Stimulated activated CD8-positive, alpha-beta memory T cell treated with anti-CD3 and anti-CD28 coated beads, Interleukin-7, amount 100 ng/mL, for 4 hours (primary cell): ENCODE results near the gene BAZ2A.
A peak's percentile ranks its signal among the peaks of the same experiment; 100 is the strongest.

Experiments
- DNase-seq, 2 donors: peaks; one replicate each; pipeline ENCODE4 v3.0.0-alpha.2; 2020; ENCODE audit warnings: low read depth in 2 of 2

BAZ2A gene

GRCh38 chr12:56635806-56636674 is 5.9 kb upstream of the BAZ2A start:
- DNase-seq, result peak; percentile 78 to 79

DNA sequence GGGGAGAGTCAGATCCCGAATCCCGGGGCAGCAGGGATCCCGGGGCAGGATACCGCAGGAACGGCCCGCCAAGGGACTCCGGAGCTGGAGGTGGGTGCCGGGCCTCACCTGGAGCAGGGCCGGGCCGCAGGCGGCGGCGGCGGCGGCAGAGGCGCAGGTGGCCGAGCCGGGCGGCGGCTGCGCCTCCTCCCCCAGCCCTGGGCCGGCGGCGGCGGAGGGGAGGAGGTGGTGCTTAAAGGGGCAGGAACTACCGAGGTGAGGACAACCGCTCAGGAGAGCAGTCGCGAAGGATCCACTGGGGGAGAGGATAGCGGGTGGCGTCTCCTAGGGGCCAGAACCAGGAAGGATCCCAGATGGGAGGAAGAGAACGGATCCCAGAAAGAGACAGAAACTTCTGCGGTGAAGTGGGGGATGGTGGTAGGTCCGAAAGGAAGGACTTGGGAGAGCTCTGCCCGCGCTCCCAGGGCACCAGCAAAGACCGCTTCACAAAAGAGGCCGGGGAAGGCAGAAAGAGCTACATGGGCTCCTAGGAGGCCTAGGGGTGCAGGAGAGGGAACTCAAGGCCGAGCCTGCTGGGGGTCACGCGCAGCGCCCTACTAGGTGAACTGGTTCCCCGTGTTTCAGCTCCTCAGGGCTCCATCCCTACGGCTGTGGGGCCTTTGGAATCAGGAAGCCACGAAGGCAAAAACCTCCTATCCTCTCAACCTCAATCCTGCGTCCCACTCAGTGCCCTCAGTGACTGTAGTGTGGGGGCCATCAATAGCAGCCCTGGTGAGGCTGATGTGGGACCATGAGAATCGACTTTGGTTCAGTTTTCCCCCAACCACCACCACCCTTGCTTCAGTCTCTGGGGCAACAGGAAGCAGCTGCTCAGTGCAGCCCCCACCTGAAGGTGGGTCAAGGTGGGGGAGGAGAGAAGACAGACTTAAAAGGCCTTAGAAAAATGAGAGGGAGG is 5.0 kb upstream of the BAZ2A start:
- peak in 1 of 2 donors; percentile 58 for DNase-seq

DNA sequence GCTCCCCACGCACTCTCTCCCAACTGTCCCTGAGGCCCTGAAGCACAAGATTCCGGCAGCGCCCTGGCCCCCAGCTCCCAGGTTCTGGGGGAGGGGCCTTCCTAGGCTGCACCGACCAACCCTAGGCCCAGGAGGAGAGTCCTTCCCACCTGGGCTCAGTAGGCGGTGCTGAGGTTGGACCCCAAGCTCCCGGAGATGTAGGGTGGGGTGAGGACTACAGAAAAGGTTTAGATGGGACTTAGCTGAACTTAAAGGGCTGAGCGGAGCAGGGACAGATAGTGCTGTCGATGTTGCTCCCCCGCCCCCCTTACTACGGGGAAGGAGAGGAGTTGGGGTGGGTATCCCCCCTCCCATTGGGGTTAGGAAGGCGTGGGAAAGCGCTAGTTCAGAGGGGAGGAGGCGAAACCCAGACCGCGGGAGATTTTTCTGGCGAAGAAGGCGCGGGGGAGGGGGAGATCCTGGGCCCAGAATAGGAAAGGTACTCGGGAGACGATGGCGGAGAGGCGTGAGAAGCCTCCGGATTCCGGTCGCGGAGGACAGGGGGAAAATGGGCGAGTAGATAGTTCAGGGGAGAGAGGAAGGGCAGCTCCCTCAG is 4.2 kb upstream of the BAZ2A start:
- DNase-seq, result peak in 1 of 2 donors; percentile 24

GRCh38 chr12:56633468-56634241 is 3.5 kb upstream of the BAZ2A start:
- no peak for DNase-seq

DNA sequence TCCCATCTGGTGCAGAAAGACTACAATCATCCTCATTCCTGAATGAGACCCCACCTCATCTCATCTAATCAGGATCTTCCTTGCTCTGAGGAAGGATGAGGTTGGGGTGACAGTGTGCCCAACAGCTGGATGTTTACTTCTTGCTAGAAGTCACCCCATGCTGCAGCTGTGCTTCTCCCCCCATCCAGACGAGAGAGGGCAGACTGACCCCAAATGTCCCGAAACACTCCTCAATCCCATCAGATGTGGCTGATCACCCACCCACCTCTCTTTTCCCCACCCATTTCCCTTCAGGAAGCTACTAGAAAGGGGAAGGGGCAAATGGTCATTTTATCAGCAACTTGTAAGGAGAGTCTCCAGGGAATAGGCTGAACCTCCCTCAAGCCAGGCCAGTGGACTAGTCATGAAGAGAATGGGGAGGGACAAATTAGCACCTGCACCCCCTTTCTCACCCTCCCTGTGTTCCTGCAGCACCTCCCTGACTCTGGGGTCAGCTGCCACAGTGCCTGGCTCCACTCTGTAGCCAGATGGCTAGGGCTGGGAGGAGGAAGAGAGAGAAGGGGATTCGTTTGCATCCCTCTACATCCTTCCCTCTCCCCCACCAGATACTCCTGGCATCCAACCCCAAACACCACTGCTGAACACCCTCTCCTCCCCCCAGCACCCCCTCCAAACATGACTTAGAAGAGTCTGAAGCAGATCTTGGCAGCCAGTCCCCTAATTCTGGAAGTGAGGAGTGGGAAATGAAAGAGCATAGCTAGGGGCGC is 2.8 kb upstream of the BAZ2A start:
- DNase-seq, result no peak

DNA sequence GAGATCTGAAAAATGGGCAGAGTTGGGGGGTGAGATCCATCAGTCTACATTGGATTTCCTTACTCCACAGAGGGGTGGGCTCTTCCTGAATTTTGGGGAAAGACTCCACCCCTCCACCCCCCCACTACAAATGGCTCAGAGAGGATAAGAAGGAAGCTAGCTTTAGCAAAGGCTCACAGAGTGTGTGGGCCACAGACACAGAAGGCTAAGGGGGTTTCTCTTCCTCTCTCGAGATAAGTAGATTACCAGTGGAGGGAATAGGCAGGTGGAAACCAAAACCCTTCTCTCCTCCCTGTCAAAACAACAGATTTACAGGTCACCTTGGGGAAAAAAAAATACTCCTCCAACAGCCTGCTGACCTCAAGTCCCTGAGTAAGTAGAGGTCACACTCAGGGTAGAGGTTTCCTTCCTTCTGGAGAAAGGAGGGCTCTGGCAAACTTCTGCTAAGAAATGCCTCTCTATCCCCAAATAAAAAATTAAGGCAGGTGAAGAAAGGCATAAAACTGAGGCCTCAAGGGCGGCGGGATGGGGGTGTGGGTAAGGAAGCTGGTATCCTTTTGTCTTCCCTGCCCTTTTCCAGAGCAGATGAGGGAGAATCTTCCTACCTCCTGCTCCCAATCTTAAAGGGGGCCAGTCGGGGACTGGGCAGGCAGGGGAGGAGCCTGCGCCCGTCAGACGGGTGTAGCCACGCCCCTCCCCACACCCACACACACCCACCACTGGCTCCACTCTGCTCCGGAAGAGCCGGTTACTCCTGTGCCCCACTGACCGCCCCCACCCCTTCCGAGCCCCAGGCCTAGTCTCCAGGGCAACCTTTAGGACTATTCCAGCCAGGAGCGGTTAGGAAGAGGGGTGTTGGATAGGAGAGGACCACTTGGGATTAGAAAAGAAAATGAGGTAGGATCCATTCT is 1.9 kb upstream of the BAZ2A start:
- DNase-seq, result peak; percentile 47 to 67

GRCh38 chr12:56629459-56630179 is 507 bp downstream of the BAZ2A start:
- peak in 1 of 2 donors; percentile 55 for DNase-seq

DNA sequence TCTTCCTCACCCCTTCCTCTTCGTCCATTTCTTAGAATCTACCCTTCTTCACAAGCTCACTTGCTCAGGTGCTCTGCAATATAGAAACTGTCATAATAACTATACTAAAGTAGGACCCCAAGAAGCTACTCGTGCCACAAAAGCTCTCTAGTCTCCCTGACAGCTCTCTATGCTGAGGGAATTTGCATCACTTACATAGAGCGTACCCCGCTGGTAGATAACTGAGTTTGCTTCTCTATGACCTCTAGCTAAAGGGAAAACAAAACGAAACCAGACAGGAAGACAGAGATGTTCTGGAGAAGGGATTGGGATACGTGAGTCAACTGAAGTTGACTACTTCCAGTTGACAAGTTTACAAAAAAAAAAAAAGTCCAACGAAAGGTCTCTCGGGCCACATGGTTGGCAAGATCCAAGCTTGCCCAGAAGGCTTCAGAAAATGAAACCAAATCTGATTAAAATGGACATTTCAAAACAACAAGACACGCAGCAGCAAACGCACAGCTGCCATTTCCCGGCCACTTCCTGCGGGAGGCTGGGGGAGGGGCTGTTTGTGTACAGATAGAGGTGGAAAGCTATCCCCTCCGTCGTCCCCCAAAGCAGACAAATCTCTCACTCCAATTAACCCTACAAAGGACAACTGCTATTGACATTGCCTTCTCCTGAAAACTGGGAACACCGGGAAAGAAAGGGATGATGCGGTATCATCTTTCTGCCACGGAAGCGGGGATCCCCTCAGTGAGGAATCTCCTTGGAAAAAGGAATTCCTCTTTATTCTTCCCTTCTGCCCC is 1.3 kb downstream of the BAZ2A start:
- peak; percentile 43 to 53 for DNase-seq

DNA sequence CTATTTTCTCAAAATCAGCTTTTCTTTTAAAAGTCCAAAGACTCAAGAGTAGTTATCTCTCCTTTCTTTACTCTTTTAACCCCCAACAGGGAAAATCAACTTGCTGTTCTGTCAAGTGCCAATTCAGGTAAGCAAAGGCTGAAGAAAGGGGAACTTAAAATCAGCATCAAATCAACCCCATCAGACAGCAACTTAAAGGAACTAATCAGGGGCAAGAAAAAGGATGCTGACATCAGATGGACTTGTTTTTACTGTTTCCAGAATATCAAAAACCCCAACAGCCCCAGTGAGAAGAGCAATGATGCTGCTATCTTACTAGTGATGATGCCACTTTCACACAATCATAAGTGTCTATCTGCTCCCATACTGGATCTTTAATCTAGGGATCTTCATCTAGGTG is 3.4 kb downstream of the BAZ2A start:
- DNase-seq, result no peak

GRCh38 chr12:56622535-56622934 is 7.6 kb downstream of the BAZ2A start:
- no peak for DNase-seq

GRCh38 chr12:56616925-56617324 is 13.2 kb downstream of the BAZ2A start:
- no peak for DNase-seq

DNA sequence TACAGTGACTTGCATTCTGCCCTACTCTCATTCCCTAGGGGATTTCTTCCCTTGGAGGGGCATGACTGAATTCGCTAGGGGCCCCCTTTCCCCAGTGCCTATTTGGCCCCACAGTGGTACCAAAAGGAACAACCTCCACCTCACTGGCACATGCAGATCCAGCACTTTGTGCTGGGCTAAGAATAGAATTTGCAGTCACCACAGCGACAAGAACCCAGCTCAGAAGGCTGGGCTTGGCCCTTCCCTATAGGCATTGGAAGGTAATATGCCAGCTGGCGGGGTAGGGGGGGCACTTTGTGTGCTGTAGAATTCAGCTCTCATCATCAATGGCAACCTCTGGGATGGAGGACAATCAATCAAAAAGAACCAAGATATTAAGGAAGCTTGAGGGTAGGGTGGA is 13.9 kb downstream of the BAZ2A start:
- no peak for DNase-seq

DNA sequence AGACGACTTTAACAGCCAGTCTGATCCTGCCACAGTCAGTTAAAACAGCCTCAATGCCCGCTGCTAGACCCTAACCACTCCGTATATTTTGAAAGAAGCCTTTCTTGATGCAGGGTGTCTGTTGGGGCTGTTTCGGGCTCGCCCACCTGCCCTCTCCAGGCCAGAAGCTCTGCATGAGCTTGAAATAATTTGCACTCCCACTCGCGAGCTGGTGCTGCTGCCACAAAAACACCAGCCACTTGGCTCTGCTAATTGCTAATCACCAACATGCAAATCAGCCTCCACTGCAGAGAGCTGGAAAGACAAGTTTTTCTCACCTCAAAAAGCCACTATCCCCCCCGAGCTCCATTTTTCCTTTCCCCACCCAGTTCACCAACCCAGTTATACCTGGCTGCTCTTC is 15.5 kb downstream of the BAZ2A start:
- no peak for DNase-seq

GRCh38 chr12:56604355-56604754 is 25.8 kb downstream of the BAZ2A start:
- no peak for DNase-seq

DNA sequence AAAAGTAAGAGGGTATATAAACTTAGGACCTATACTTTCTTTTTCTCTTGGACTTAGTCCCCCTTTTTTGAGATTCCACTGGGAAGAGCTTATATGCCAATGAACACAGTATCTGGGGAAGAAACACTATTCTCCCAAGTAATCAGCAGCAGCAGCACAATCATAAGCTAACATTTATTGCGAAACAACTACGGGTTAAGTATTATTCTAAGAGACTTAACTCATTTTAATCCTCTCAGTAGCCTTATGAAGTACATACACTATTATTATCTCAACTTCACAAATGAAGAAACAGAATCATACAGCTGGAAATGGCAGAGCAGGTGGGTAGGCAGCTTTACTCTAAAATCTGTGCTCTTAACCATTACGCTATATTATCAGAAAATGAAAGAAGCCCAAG is 27.9 kb downstream of the BAZ2A start:
- no peak for DNase-seq

GRCh38 chr12:56601503-56601902 is 28.6 kb downstream of the BAZ2A start:
- DNase-seq, result peak in 1 of 2 donors; percentile 3

- DNase-seq, result no peak
Measured at GRCh38 chr12:56600753-56601152, 29.4 kb downstream of the BAZ2A start.

DNA sequence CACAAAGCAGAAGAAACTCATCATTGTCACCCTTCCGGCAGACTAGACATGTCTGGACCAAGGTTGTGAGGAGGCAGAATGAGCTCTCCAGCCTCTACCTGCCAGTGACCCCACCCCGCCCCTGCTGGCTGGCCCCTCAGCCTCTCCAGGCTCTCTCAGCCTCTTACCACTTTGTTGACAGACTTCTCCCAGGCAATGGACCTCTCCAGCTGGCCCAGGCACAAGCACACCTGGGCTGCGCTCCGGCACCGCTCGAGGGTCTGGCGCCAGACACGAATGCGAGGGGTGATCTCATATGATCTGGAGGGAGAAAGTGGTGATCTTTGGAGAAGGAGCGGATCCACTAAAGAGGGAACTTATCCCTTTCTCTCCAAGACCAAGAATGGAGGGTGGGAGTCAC is 30.3 kb downstream of the BAZ2A start:
- DNase-seq, result no peak
